22Rv1 (cell line): ENCODE data around the gene OR3A2.
"Not testable (repeated sequence)": the region's sequence is repeated elsewhere in the genome, so short reads cannot be mapped to it uniquely, and the experiment has no call there.

Source experiments
- ZFX ChIP-seq: fragments of 450-650 bp; IDR thresholded peaks from 2 replicates; pipeline ENCODE4 v1.6.1; 2017; ENCODE audit warnings: antibody characterized with exemption, borderline replicate concordance
- TF ChIP-seq, protein P1 (sequence below): fragments of 450-650 bp; IDR thresholded peaks from 2 replicates; pipeline ENCODE4 v1.5.1; 2017; ENCODE audit warnings: mild to moderate bottlenecking

DNA sequence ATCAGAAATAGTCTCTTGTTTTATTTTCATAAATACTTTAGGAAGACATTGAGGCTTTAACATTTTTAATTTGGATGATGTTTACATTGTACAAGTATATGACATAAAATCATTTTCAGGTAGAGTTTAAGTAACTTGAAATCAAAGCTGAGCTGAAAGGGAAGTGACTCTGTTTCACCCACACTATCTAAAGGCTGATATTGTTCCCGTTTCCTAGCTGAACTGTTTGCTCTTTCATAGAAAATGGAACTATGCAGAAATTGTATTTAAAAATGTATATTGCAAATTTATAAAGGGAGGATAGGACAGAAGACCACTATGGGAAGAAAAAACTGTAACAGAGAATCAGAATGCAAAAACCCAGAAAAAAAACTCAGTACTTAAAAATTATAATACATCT lies 141.3 kb downstream of the OR3A2 start:
- TF ChIP-seq ZFX: not testable (repeated sequence)
- TF ChIP-seq, protein P1, sequence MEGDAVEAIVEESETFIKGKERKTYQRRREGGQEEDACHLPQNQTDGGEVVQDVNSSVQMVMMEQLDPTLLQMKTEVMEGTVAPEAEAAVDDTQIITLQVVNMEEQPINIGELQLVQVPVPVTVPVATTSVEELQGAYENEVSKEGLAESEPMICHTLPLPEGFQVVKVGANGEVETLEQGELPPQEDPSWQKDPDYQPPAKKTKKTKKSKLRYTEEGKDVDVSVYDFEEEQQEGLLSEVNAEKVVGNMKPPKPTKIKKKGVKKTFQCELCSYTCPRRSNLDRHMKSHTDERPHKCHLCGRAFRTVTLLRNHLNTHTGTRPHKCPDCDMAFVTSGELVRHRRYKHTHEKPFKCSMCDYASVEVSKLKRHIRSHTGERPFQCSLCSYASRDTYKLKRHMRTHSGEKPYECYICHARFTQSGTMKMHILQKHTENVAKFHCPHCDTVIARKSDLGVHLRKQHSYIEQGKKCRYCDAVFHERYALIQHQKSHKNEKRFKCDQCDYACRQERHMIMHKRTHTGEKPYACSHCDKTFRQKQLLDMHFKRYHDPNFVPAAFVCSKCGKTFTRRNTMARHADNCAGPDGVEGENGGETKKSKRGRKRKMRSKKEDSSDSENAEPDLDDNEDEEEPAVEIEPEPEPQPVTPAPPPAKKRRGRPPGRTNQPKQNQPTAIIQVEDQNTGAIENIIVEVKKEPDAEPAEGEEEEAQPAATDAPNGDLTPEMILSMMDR: not testable (repeated sequence)
